H1 (cell line): ENCODE data around the gene PAPOLG. TPM values are rescaled to one million over a fixed set of nuclear protein-coding genes. Genes with fewer than 3 reads are reported as not detected.

Source experiments
- CTCF ChIA-PET: fragments of 300-600 bp; sonication (Branson Sonifier 250); formaldehyde crosslinking; loops from one replicate; lab custom pipeline; 2021; ENCODE audit not compliant: partially characterized antibody; lab: Charles Lee
- POLR2A ChIA-PET: fragments of 300-600 bp; sonication (Branson Sonifier 250); formaldehyde crosslinking; loops from one replicate; lab custom pipeline; 2021; ENCODE audit warnings: inconsistent platforms; ENCODE audit not compliant: partially characterized antibody; lab: Charles Lee
- DNase-seq, 2 experiments: peaks; one replicate each; pipeline versions ENCODE4 v3.0.0 to v3.0.0-alpha.2; 2010 to 2022; ENCODE audit warnings: low spot score in 2 of 2, low read depth in 1 of 2, mixed read lengths in 1 of 2
- FAIRE-seq: peaks from 2 replicates; lab custom pipeline; 2011; peaks lifted over from hg19 to GRCh38; lab: Jason Lieb, UNC
- H2AFZ ChIP-seq: 2 replicates; pipeline ENCODE4 v1.8.1; 2012; ENCODE audit warnings: low read length, inconsistent platforms
- H2AK5ac ChIP-seq: 2 replicates; pipeline ENCODE4 v1.6.1; 2013; ENCODE audit warnings: low read depth, low read length
- H2BK120ac ChIP-seq: replicated peaks from 2 replicates; pipeline ENCODE3; 2013; ENCODE audit warnings: low read depth, low read length, inconsistent platforms
- H2BK12ac ChIP-seq: 2 replicates; pipeline ENCODE4 v1.6.1; 2013; ENCODE audit warnings: low read depth, low read length
- H2BK15ac ChIP-seq: 2 replicates; pipeline ENCODE4 v1.6.1; 2013; ENCODE audit warnings: low read length
- H2BK20ac ChIP-seq: 2 replicates; pipeline ENCODE4 v1.6.1; 2013; ENCODE audit warnings: low read length
- H2BK5ac ChIP-seq: 2 replicates; pipeline ENCODE4 v1.6.1; 2013; ENCODE audit warnings: low read depth, low read length
- H3K14ac ChIP-seq: 2 replicates; pipeline ENCODE4 v1.6.1; 2013; ENCODE audit warnings: inconsistent platforms; ENCODE audit not compliant: insufficient read length
- H3K18ac ChIP-seq: 2 replicates; pipeline ENCODE4 v1.6.1; 2013; ENCODE audit warnings: low read length; ENCODE audit errors: extremely low read depth
- H3K23ac ChIP-seq: 2 replicates; pipeline ENCODE4 v1.6.1; 2013; ENCODE audit warnings: inconsistent platforms; ENCODE audit not compliant: insufficient read length
- H3K23me2 ChIP-seq: 2 replicates; pipeline ENCODE4 v1.6.1; 2013; ENCODE audit warnings: low read depth, low read length
- H3K27ac ChIP-seq: 2 replicates; pipeline ENCODE4 v1.6.1; 2011; ENCODE audit warnings: low read depth, low read length, inconsistent platforms
- H3K27me3 ChIP-seq, 4 experiments: replicated peaks in 1 of 4; 1 replicate in 1 of 4; 2 replicates in 3 of 4; pipeline versions ENCODE4 v1.6.1 to v1.8.1; 2011 to 2013; ENCODE audit warnings: low read length in 3 of 4, mild to moderate bottlenecking in 3 of 4, inconsistent platforms in 2 of 4, mixed read lengths in 2 of 4, moderate library complexity in 1 of 4; ENCODE audit not compliant: control insufficient read depth in 3 of 4, insufficient read depth in 3 of 4; ENCODE audit errors: extremely low read depth in 1 of 4
- H3K36me3 ChIP-seq, 4 experiments: 2 replicates each; pipeline versions ENCODE4 v1.6.1 to v1.8.1; 2011 to 2013; ENCODE audit warnings: mild to moderate bottlenecking in 4 of 4, low read length in 3 of 4, moderate library complexity in 2 of 4, control low read depth in 1 of 4, inconsistent platforms in 1 of 4; ENCODE audit not compliant: insufficient read depth in 4 of 4, control insufficient read depth in 2 of 4
- H3K4ac ChIP-seq: replicated peaks from 2 replicates; pipeline ENCODE3; 2013; ENCODE audit warnings: low read length, low read depth, mixed read lengths, inconsistent platforms; ENCODE audit not compliant: insufficient read length
- H3K4me1 ChIP-seq, 4 experiments: replicated peaks in 1 of 4; 1 replicate in 1 of 4; 2 replicates in 3 of 4; pipeline versions ENCODE4 v1.6.1 to v1.8.1; 2011 to 2013; ENCODE audit warnings: low read length in 3 of 4, inconsistent platforms in 2 of 4, mixed read lengths in 1 of 4; ENCODE audit not compliant: insufficient read depth in 4 of 4, control insufficient read depth in 3 of 4
- H3K4me2 ChIP-seq, 2 experiments: 2 replicates each; pipeline versions ENCODE4 v1.6.1 to v1.8.1; 2011 to 2013; ENCODE audit warnings: low read depth in 2 of 2, low read length in 2 of 2, control low read depth in 1 of 2, inconsistent platforms in 1 of 2, mild to moderate bottlenecking in 1 of 2; ENCODE audit not compliant: insufficient read depth in 1 of 2
- H3K4me3 ChIP-seq, 4 experiments: fragments of 200-600, 300-600 bp in 1 of 4; sonication (generic), shearing (Covaris generic), sonication (Bioruptor Twin) in 1 of 4; 2 replicates each; pipeline versions ENCODE4 v1.5.1 to v1.8.1; 2011 to 2016; ENCODE audit warnings: low read length in 4 of 4, low read depth in 3 of 4, control low read depth in 2 of 4, inconsistent platforms in 2 of 4, mild to moderate bottlenecking in 2 of 4, mixed read lengths in 1 of 4, moderate library complexity in 1 of 4; ENCODE audit not compliant: insufficient read depth in 2 of 4; ENCODE audit errors: extremely low read depth in 1 of 4
- H3K56ac ChIP-seq: replicated peaks from 2 replicates; pipeline ENCODE3; 2013; ENCODE audit warnings: low read depth, mild to moderate bottlenecking, mixed read lengths, low read length, inconsistent platforms; ENCODE audit not compliant: insufficient read length
- H3K79me1 ChIP-seq: 2 replicates; pipeline ENCODE4 v1.6.1; 2013; ENCODE audit warnings: low read depth, low read length, control low read depth
- H3K79me2 ChIP-seq, 2 experiments: 2 replicates each; pipeline versions ENCODE4 v1.6.1 to v1.8.1; 2012 to 2013; ENCODE audit warnings: low read length in 2 of 2, mild to moderate bottlenecking in 2 of 2, inconsistent platforms in 1 of 2; ENCODE audit not compliant: insufficient read depth in 2 of 2, control insufficient read depth in 1 of 2
- H3K9ac ChIP-seq, 4 experiments: replicated peaks in 1 of 4; 1 replicate in 1 of 4; 2 replicates in 3 of 4; pipeline versions ENCODE4 v1.6.1 to v1.8.1; 2011 to 2013; ENCODE audit warnings: low read depth in 3 of 4, low read length in 3 of 4, control low read depth in 2 of 4, mild to moderate bottlenecking in 2 of 4, moderate library complexity in 2 of 4, inconsistent platforms in 1 of 4; ENCODE audit errors: extremely low read depth in 1 of 4
- H3K9me3 ChIP-seq, 2 experiments: 2 replicates each; pipeline versions ENCODE4 v1.6.1 to v1.8.1; 2012 to 2013; ENCODE audit warnings: mild to moderate bottlenecking in 2 of 2, moderate library complexity in 2 of 2, control low read depth in 1 of 2, inconsistent platforms in 1 of 2, low read depth in 1 of 2, low read length in 1 of 2, mixed read lengths in 1 of 2; ENCODE audit not compliant: insufficient read depth in 2 of 2
- H4K20me1 ChIP-seq, 2 experiments: replicated peaks in 1 of 2; 2 replicates each; pipeline versions ENCODE3 to v1.8.1; 2011 to 2013; ENCODE audit warnings: inconsistent platforms in 2 of 2, low read length in 2 of 2, mild to moderate bottlenecking in 1 of 2; ENCODE audit not compliant: insufficient read depth in 2 of 2, control insufficient read depth in 1 of 2
- H4K5ac ChIP-seq: 2 replicates; pipeline ENCODE4 v1.6.1; 2013; ENCODE audit warnings: low read length, low read depth, mixed read lengths, inconsistent platforms; ENCODE audit not compliant: insufficient read length
- H4K8ac ChIP-seq: 2 replicates; pipeline ENCODE4 v1.8.0; 2013; ENCODE audit warnings: mild to moderate bottlenecking, moderate library complexity, low read length, inconsistent platforms; ENCODE audit not compliant: insufficient read depth; ENCODE audit errors: extremely low read depth
- H4K91ac ChIP-seq: replicated peaks from 2 replicates; pipeline ENCODE3; 2013; ENCODE audit warnings: low read length, mixed read lengths, inconsistent platforms; ENCODE audit not compliant: insufficient read length
- WGBS, 2 experiments: shearing (Covaris generic) in 1 of 2; methylation state at CpG; one replicate each; pipeline versions ENCODE4 v1.1.6 to v1.1.7; 2013 to 2015; ENCODE audit warnings: low lambda C conversion rate in 2 of 2, mixed read lengths in 2 of 2, inconsistent platforms in 1 of 2, low coverage in 1 of 2, missing lambda C conversion rate in 1 of 2; ENCODE audit not compliant: insufficient replicate concordance in 2 of 2, insufficient coverage in 1 of 2, insufficient read length in 1 of 2; ENCODE audit errors: extremely low coverage in 1 of 2, missing lambda C conversion rate in 1 of 2; 5-methylcytosine and 5-hydroxymethylcytosine counted together
- polyA plus RNA-seq, 7 experiments: library from polyadenylated mRNA; depleted of rRNA in 3 of 7; stranded (reverse) in 5 of 7; unstranded in 2 of 7; fragments of >200 nt in 5 of 7; fragments of 200-250 nt in 2 of 7; gene quantifications; 1 replicate in 5 of 7; 2 replicates in 1 of 7; 4 replicates in 1 of 7; pipeline versions ENCODE4 v1.2.1 to v1.2.3, GENCODE V29; 2011 to 2013; ENCODE audit warnings: missing spikeins in 2 of 7, mixed read lengths in 2 of 7
- total RNA-seq: library from RNA; stranded (reverse); fragmentation: NEBNext Ultra II Directional; extraction: Animal tissue kit (Norgen Biotek cat#: 25700); gene quantifications from 2 replicates; pipeline ENCODE4 v1.2.1, GENCODE V29; 2021

The PAPOLG gene
- total and polyA plus RNA-seq, 2 of the 8 experiments (the other 6 are each of a cell fraction or from before 2014, with no cell fraction given) = 6.5 to 21.5 TPM

DNA sequence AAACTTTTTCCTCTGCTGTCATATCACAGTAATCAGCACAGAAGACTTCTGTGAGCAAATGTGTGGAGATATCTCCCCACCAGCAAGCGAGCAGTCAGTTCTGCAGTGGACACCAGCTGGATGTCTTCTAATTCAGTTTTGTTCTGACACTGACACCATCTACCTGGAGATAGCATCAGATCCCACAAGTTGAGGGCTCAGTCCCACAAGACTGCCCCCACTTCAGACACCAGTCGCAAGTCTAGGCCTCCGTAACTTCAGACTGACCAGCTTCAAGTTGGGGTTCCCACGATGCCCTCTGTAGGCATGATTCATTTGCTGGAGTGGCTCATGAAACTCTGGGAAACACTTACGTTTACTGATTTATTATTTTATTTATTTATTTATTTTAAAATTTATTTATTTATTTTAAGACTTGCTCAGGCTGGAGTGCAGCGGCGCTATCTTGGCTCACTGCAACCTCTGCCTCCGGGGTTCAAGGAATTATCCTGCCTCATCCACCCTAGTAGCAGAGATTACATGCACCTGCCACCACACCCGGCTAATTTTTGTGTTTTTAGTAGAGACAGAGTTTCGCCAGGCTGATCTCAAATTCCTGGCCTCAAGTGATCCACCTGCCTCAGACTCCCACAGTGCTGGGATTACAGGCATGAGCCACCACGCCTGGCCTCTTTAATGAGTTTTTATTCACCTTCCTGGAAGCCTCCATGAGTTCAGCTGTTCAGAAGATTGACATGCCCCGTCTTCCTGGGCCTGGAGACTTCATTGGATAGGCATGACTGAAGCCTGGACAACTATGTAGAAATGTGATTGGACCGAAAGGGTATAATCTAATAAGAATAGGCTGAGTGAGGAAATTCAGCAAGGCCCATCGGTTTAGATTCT is 55.7 kb downstream of the PAPOLG start:
- no peaks in the 10 kb centered on the region; a peak in 1 of 7 replicates for H3K4me1 ChIP-seq
- POLR2A ChIA-PET = no interaction called here
- H2BK12ac ChIP-seq = no peak overlapping the region
- H2BK120ac ChIP-seq = no peak overlapping the region
- no peak overlapping the region for H3K4ac ChIP-seq
- CTCF ChIA-PET = interaction anchor here (0.6 to 1.4 kb wide), 3 partner anchors 99 to 187 kb away, joined by 3 to 5 read pairs (median 4); no protein-coding TSS in a partner anchor
- H3K56ac ChIP-seq = no peak overlapping the region
- H3K4me3 ChIP-seq = no peak overlapping the region
- H2AFZ ChIP-seq = peak overlapping the region; percentile 44; the same call in 1 of the 2 replicates
- H2AK5ac ChIP-seq = no peak overlapping the region
- H3K79me2 ChIP-seq = no peaks in the 10 kb centered on the region; a peak in 1 of 4 replicates
- H3K36me3 ChIP-seq = no peaks in the 10 kb centered on the region
- H2BK20ac ChIP-seq = no peak overlapping the region
- no peaks in the 10 kb centered on the region for H4K20me1 ChIP-seq
- no peak overlapping the region for H4K8ac ChIP-seq
- no peak overlapping the region; the same call in 1 of the 2 replicates for H2BK5ac ChIP-seq
- no peak overlapping the region for H4K91ac ChIP-seq
- H3K27ac ChIP-seq = no peak overlapping the region
- H3K27me3 ChIP-seq = no peaks in the 10 kb centered on the region
- FAIRE-seq (no peak), DNase-seq (no peak)
- H2BK15ac ChIP-seq = no peak overlapping the region
- no peak overlapping the region for H4K5ac ChIP-seq
- H3K23ac ChIP-seq = no peak overlapping the region
- no peak overlapping the region for H3K4me2 ChIP-seq
- H3K23me2 ChIP-seq = no peaks in the 10 kb centered on the region
- no peaks in the 10 kb centered on the region for H3K9me3 ChIP-seq
- no peak overlapping the region for H3K14ac ChIP-seq
- no peak overlapping the region for H3K9ac ChIP-seq
- H3K18ac ChIP-seq = no peak overlapping the region
- H3K79me1 ChIP-seq = no peaks in the 10 kb centered on the region
- 90% methylated on average over 14 of the region's 14 CpGs; no CpG with 5 or more reads in 1 of the 2 experiments for WGBS, 2 experiments
